ENCODE data around the gene METTL15.
"Not testable (repeated sequence)": the region's sequence is repeated elsewhere in the genome, so short reads cannot be mapped to it uniquely, and the experiment has no call there.

The METTL15 gene

GRCh38 chr11:28323621-28324020 is 215.4 kb downstream of the METTL15 start:
- no peak overlapping the region for H3K4me3 ChIP-seq (ENCODE audit: low read depth, low read length)
- DNase-seq (ENCODE audit: low read depth) = no peak
- no peak for TF ChIP-seq POLR2A (IDR thresholded peaks at IDR 0.05; ENCODE audit: extremely low read depth, insufficient read length)
- TF ChIP-seq MAX (IDR thresholded peaks at IDR 0.05; ENCODE audit: low read depth, low read length) = no peak
- TF ChIP-seq CTCF (IDR thresholded peaks at IDR 0.05; ENCODE audit: low read depth, low read length) = no peak
- no peak for TF ChIP-seq MYC (IDR thresholded peaks at IDR 0.05; ENCODE audit: low read depth, low read length)

- not testable (repeated sequence) for H3K4me3 ChIP-seq (ENCODE audit: low read depth, low read length); DNase-seq (ENCODE audit: low read depth)
Observed at GRCh38 chr11:28332393-28332792, 224.2 kb downstream of the METTL15 start.

GRCh38 chr11:28337701-28338100 is 229.5 kb downstream of the METTL15 start:
- no peak for DNase-seq (ENCODE audit: low read depth)
- no peak overlapping the region for H3K4me3 ChIP-seq (ENCODE audit: low read depth, low read length)
- TF ChIP-seq POLR2A (IDR thresholded peaks at IDR 0.05; ENCODE audit: extremely low read depth, insufficient read length) = no peak
- no peak for TF ChIP-seq CTCF (IDR thresholded peaks at IDR 0.05; ENCODE audit: low read depth, low read length)
- no peak for TF ChIP-seq MAX (IDR thresholded peaks at IDR 0.05; ENCODE audit: low read depth, low read length)
- TF ChIP-seq MYC (IDR thresholded peaks at IDR 0.05; ENCODE audit: low read depth, low read length) = no peak

- TF ChIP-seq MYC (IDR thresholded peaks at IDR 0.05; ENCODE audit: low read depth, low read length) (no peak), CTCF (IDR thresholded peaks at IDR 0.05; ENCODE audit: low read depth, low read length) (no peak), MAX (IDR thresholded peaks at IDR 0.05; ENCODE audit: low read depth, low read length) (no peak), POLR2A (IDR thresholded peaks at IDR 0.05; ENCODE audit: extremely low read depth, insufficient read length) (no peak)
- DNase-seq (ENCODE audit: low read depth) = no peak
- H3K4me3 ChIP-seq (ENCODE audit: low read depth, low read length) = no peak overlapping the region
Observed at GRCh38 chr11:28338371-28338770, 230.2 kb downstream of the METTL15 start.

GRCh38 chr11:28339488-28339887 is 231.3 kb downstream of the METTL15 start:
- TF ChIP-seq MAX (IDR thresholded peaks at IDR 0.05; ENCODE audit: low read depth, low read length) = no peak
- H3K4me3 ChIP-seq (ENCODE audit: low read depth, low read length) = no peak overlapping the region
- no peak for DNase-seq (ENCODE audit: low read depth)

- DNase-seq (ENCODE audit: low read depth) = no peak
- TF ChIP-seq MAX (IDR thresholded peaks at IDR 0.05; ENCODE audit: low read depth, low read length) (no peak), CTCF (IDR thresholded peaks at IDR 0.05; ENCODE audit: low read depth, low read length) (no peak), MYC (IDR thresholded peaks at IDR 0.05; ENCODE audit: low read depth, low read length) (no peak), POLR2A (IDR thresholded peaks at IDR 0.05; ENCODE audit: extremely low read depth, insufficient read length) (no peak)
Observed at GRCh38 chr11:28342716-28343115, 234.5 kb downstream of the METTL15 start.

More at GRCh38 chr11:28342716-28343115, 234.5 kb downstream of the METTL15 start:
- H3K4me3 ChIP-seq (ENCODE audit: low read depth, low read length) = no peak overlapping the region
